ENCODE data around the gene PDXDC1.
"Not testable (repeated sequence)": the region's sequence is repeated elsewhere in the genome, so short reads cannot be mapped to it uniquely, and the experiment has no call there.

Gene PDXDC1

DNA sequence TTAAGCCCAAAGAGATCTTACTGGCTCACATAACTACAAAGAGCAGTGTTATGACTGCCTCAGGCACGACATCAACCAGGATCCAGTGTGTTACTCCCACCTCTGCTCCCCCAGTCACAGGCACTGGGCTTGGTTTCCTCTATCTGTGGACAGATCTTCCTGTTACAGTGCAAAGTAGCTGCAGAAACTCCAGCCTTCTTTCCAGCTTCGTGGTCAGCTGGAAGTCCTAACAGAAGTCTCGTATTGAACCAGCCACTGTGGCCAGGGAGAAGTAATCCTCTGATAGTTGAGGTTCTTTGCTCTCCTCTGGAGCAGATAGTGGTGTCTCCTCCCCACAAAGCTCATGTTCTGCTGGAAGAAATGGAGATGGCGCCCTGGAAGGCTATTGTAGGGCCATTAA is 41.5 kb downstream of the PDXDC1 start:
- DNase-seq (ENCODE audit: low read depth), result not testable (repeated sequence)

- DNase-seq (ENCODE audit: low read depth), result not testable (repeated sequence)
These were observed 42.2 kb downstream of the PDXDC1 start for GRCh38 chr16:15016951-15017580.

DNA sequence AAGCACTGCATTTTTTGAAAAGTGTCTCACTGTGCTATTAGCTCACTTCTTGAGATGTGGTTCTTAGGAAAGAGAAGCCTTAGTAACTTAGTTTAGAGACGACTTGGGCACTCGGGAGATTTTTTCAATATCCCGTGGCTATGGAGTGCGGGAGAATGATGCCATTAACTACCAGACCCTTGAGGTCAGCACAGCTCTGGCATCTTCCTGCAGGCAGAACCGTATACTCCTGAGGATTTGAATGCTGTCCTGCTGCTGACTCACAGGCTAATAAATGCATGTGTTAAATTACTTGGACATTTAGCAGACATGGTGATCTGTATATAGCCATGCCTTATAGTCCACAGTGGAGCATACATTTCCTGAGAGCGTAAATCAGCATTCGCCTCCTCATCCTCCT is 46.6 kb downstream of the PDXDC1 start:
- DNase-seq (ENCODE audit: low read depth), result not testable (repeated sequence)

DNA sequence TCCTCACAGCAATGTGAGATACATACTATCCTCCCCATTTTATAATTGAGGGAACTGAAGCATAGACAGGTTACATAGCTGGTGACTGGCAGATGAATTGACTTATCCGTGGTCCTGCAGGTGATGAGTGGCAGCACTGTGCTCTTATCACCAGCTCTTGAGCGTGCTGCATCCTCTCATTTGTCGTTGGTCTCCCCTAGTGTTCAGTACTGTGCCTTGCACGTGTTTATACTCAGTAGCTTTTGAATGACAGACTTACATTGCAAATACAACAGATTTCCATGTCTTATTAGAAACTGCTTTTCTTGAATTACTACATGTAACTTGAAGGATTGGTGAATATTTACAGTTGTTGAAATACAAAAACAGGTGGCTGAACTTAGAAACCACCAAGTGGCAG is 47.4 kb downstream of the PDXDC1 start:
- DNase-seq (ENCODE audit: low read depth), result not testable (repeated sequence)

DNA sequence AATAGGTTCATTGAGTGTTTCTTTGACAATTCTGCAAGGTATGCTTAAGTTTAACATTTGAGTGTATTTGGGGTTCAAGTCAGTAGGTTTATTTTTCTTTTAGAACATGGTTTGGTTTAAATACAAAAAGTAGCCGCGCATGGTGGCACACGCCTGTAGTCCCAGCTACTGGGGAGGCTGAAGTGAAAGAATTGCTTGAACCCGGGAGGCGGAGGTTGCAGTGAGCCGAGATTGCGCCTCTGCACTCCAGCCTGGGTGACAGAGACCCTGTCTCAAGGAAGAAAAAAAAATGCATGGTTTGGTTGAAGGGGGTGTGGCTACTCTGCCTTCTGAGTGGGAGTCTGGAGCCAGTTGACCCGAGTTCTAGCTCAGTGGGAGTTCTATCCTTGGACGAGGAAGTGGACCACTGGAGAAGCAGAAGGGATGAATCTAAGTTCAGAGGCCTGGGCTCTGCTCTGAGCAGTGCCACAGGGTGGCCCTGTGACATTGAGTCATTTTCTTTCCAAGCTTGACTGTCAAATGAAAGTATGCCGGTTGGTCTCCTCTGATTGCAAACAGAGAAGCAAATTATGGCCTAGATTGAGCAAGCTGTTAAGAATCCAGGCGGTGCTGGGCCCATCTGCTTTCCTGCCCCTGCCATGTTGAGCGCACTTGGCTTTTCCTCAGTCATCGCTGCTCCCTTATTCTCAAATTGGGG is 48.7 kb downstream of the PDXDC1 start:
- not testable (repeated sequence) for DNase-seq (ENCODE audit: low read depth)

GRCh38 chr16:15024858-15025199 is 50.0 kb downstream of the PDXDC1 start:
- not testable (repeated sequence) for DNase-seq (ENCODE audit: low read depth)

DNA sequence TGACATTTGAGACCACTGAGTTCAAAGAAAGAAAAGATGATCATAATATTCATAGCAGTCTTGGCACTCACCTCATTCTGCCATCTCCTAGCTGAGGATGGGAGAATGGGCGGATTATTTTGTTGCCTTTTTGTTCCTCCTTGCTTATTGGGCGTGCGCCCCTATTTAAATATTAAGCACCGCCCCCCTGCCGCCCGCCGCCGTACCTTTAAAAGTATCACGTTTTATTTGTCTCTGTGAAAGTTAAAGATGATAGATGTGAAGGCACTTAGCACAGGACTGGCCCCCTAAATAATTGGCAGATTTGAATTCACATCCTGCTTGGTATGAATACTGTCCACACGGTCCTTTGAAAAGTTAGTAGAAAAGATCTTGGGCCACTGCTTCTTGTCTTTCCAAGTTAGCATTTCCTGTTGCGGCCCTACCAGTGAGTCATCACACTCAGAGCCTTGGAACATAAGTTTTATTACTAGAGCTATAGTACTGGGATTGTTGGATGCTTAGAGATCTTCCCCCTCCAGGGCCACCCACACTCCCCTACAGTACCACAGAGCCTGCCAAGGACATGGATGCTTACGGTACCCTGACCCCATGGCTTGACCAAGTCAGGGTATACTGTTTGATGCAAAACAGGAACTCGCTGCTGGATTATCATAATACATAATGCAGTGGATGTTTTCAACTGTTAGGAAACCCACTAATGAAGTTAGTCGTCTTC is 50.6 kb downstream of the PDXDC1 start:
- DNase-seq (ENCODE audit: low read depth), result not testable (repeated sequence)

DNA sequence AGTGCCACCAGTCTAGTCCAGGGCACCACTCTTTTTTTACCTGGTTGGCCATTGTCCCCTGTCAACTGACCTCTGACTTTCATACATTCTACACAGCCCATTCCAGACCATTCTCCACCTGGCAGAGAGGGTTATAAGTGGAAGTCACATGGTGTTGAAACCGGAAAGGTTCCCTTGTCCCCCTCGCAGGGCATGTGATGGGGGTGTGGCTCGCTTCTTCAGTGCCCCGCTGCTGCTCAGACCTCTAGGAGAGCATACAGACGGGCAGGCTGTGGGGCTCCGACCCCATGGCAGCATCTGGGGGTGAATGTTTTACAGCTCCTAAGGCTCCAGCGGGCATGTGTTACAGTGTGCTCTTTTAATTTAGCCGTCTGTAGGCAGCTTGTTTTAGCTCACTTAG is 52.2 kb downstream of the PDXDC1 start:
- not testable (repeated sequence) for DNase-seq (ENCODE audit: low read depth)

DNA sequence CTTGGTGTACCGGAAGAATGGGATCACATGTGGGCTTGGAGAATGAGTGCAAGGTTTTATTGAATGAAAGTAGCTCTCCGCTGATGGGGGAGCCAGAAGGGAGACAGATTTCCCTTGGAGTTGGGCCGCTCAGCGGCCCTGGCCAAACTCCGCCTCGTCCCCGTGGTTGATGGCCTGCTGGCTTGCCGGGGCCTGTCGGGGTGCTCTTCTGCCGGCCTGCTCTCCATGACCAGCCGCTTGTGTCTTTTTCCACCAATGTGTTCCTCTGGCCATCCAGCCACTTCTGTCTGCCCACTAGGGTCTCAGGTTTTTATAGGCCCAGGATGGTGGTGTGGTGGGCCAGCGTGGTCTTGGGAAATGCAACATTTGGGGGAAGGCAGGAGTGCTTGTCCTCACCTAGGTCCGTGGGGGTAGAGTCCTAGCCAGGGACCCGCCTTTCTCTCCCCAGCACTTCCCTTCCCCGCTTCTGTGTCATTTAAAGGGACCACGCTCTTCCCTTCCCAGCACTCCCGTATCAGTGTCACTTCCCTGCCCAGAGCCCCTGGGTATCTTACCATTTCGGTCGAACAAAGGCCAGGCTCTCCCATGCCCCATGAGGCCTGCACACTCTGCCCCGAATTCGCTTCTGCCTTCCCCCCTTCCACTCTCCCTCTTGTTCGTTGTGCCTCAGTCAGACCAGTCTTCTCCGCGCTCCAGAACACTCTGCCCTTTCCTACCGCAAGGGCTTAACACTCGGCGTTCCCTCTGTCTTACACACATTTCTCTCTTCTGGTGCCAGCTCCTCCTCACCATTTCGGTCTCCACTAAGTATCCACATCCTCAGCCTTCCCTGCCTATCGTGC is 52.9 kb downstream of the PDXDC1 start:
- DNase-seq (ENCODE audit: low read depth), result not testable (repeated sequence)

DNA sequence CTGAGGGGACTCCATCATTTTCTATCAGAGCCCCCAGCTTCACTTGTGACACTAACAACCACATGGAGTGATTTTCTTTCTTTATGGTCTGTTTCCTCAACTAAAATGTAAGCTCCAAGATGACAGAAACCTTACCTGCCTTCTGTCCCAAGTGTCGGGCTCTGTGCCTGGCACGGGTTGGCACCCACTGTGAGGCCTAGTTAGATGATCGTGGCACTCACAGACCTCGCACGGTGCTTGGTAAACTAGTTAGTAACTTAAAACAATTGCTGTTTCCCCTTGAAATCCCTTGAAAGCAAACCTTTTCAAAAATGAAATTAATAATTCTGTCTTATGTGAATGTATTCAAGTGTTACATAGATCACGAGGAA is 53.5 kb downstream of the PDXDC1 start:
- not testable (repeated sequence) for DNase-seq (ENCODE audit: low read depth)

GRCh38 chr16:15028801-15029698 is 54.2 kb downstream of the PDXDC1 start:
- not testable (repeated sequence) for DNase-seq (ENCODE audit: low read depth)

GRCh38 chr16:15029749-15030148 is 54.9 kb downstream of the PDXDC1 start:
- DNase-seq (ENCODE audit: low read depth), result not testable (repeated sequence)

DNA sequence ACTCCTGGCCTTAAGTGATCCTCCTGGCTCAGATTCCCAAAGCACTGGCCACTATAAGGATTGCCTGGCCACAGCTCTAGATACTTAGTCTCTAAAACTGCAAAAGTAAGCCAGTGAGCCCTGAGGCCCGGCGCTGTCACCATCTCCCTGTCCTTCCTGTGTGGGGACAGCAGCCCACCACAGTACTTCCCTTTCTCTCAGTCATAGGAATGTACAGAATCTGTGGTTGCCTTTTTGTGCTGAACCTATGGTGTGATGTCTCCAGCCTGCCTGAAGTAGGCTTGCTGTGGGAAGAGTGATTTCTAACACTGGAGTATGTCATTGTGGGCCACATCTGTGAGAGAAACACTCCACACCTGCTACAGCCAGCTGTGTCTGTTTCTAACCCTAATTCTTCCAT is 56.4 kb downstream of the PDXDC1 start:
- DNase-seq (ENCODE audit: low read depth), result no peak

- DNase-seq (ENCODE audit: low read depth), result no peak
These were observed 56.8 kb downstream of the PDXDC1 start for GRCh38 chr16:15031586-15031985.

DNA sequence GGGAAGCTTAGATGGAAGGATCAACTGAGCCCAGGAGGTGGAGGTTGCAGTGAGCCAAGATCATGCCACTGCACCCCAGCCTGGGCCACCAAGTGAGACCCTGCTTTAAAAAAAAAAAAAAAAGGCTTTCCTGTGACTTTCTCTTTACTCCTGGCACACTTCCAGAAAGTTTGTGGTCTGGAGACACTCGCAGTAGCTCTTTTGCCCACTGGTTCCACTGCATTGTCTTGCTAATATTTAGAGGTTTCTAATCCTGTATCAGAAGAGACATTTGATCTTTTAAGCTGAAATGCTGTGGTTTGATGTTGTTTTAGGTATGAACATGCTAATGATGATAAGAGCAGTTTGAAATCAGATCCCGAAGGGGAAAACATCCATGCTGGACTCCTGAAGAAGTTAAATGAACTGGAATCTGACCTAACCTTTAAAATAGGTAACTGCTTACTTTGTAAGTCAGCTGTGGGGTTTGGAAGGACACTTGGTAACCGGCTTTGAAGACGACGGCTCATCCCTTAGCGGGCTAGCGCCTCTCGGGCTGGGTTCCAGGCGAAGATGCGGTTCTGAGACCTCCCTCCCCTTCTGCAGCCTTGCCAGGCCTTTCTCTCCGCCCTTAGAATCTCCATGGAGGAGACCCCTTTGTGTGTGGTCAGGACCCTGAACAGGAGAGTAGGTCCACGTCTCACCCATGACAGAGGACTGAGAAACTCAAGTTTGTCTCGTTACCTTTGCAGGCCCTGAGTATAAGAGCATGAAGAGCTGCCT is 57.9 kb downstream of the PDXDC1 start:
- no peak for DNase-seq (ENCODE audit: low read depth)

- no peak for DNase-seq (ENCODE audit: low read depth)
These were observed 58.5 kb downstream of the PDXDC1 start for GRCh38 chr16:15033309-15033707.

- DNase-seq (ENCODE audit: low read depth), result no peak
These were observed 59.7 kb downstream of the PDXDC1 start for GRCh38 chr16:15034266-15035162.

GRCh38 chr16:15035163-15035729 is 60.4 kb downstream of the PDXDC1 start:
- no peak for DNase-seq (ENCODE audit: low read depth)

GRCh38 chr16:15037003-15037402 is 62.2 kb downstream of the PDXDC1 start:
- no peak for DNase-seq (ENCODE audit: low read depth)

Measured in stimulated activated CD8-positive, alpha-beta memory T cell treated with anti-CD3 and anti-CD28 coated beads, Interleukin-7, amount 100 ng/mL, for 24 hours (primary cell).